A549 treated with CpdA at 1 μM for 4 hours (cell line): Measurements from ENCODE around the gene PASD1. TPM values are rescaled to one million over a fixed set of nuclear protein-coding genes. Genes with fewer than 3 reads are reported as not detected.

Experiments
- total RNA-seq: library from RNA; stranded (reverse); fragments of 200-300 nt; extraction: Qiagen RNA extraction; gene quantifications from 5 replicates; pipeline ENCODE4 v1.2.3, GENCODE V29; 2022; ENCODE audit warnings: low read depth

The PASD1 gene, protein sequence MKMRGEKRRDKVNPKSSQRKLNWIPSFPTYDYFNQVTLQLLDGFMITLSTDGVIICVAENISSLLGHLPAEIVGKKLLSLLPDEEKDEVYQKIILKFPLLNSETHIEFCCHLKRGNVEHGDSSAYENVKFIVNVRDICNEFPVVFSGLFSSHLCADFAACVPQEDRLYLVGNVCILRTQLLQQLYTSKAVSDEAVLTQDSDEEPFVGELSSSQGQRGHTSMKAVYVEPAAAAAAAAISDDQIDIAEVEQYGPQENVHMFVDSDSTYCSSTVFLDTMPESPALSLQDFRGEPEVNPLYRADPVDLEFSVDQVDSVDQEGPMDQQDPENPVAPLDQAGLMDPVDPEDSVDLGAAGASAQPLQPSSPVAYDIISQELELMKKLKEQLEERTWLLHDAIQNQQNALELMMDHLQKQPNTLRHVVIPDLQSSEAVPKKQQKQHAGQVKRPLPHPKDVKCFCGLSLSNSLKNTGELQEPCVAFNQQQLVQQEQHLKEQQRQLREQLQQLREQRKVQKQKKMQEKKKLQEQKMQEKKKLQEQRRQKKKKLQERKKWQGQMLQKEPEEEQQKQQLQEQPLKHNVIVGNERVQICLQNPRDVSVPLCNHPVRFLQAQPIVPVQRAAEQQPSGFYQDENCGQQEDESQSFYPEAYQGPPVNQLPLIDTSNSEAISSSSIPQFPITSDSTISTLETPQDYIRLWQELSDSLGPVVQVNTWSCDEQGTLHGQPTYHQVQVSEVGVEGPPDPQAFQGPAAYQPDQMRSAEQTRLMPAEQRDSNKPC
- total RNA-seq: not detected in 5 replicates

GRCh38 chrX:151563449-151563848 is at the start of gene PASD1:
Gene PASD1 (plus strand): TSS chrX:151563675. CDS start chrX:151601554, 37,879 bp downstream.

DNA sequence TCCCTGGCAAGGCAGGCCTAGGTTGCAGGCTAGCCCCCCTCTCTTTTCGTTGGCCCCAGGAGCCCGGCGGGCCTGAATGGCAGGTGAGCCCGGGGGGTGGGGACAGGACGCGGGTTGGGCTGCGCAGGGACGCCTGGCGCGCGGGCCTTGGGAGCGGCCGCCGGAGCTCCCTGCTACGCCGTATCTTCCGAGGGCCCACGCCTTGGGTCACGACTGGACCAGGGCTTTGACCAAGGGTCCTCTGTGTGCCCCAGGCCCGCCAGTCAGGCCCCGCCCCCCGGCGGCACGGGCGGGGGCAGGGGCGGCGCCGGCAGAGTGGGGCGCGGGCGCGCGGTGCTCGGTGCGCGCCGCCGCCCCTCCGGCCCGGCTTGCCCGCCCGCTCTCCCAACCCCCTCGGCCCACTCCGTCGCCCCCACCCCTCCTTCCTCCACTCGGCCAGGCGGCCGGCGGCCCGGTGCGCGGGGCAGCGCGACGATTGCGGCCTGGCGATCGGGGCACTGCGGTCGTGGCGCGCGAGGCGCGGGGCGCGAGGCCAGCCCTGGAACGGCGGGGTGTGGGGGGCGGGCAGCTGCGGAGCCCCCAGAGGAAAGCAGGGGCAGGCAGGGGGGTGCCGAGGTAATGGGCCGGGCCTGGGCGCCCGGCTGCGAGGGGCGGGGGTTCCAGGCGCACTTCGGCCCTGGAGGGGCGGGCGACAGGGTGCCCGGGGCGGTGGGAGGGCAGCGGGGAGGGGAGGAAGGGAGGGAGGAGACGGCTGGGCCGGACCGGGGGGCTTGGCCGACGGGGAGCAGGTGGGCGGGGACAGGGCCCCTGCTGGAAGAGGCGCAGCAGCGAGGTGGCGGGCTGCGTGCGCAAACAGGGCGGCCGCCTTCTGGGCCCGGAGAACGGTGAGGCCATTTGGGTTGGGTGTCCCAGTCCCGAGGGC is 131.4 kb downstream of the PASD1 start, which contains the start of gene PRRG3:
PRRG3 (plus strand) TSS at position 798 of the 922 bp plus-strand sequence. CDS start 3,357 bp downstream, outside the sequence.

GRCh38 chrX:151715752-151716151 is 152.3 kb downstream of the PASD1 start, which contains the start of gene FATE1:
Gene FATE1 (plus strand): TSS chrX:151716035. CDS start chrX:151716120, 85 bp downstream.

Other genes starting within 250 kb of the PASD1 start
- 21.7 to 26.1 TPM (median 25.1 TPM) in 5 replicates for gene VMA21, start 166.5 kb upstream of the PASD1 start, total RNA-seq
- not detected in 5 replicates for gene PRRG3, start 131.8 kb downstream of the PASD1 start, total RNA-seq
- not detected in 5 replicates for gene FATE1, start 152.4 kb downstream of the PASD1 start, total RNA-seq
- not detected in 5 replicates for gene CNGA2, start 171.1 kb downstream of the PASD1 start, total RNA-seq